GM21737 (cell line): ENCODE data around the gene LMO3.

Experiments
- ATAC-seq: cut with Tn5 transposase; IDR thresholded peaks from one replicate; pipeline ENCODE4 v1.9.1; 2021; ENCODE audit warnings: mild to moderate bottlenecking, moderate library complexity; ENCODE audit not compliant: unreplicated experiment

The LMO3 gene

GRCh38 chr12:16602412-16602811 lies 3.5 kb downstream of the LMO3 start:
- ATAC-seq = no peak

GRCh38 chr12:16600525-16600924 lies 5.4 kb downstream of the LMO3 start:
- no peak for ATAC-seq

- no peak for ATAC-seq
Measured at GRCh38 chr12:16599081-16599480, 6.9 kb downstream of the LMO3 start.

GRCh38 chr12:16594797-16595196 lies 11.2 kb downstream of the LMO3 start:
- no peak for ATAC-seq

GRCh38 chr12:16593546-16593945 lies 12.4 kb downstream of the LMO3 start:
- no peak for ATAC-seq

GRCh38 chr12:16590645-16591044 lies 15.3 kb downstream of the LMO3 start:
- no peak for ATAC-seq

GRCh38 chr12:16588812-16589211 lies 17.1 kb downstream of the LMO3 start:
- ATAC-seq = no peak

- ATAC-seq = no peak
Measured at GRCh38 chr12:16587514-16587913, 18.4 kb downstream of the LMO3 start.

- ATAC-seq = no peak
Measured at GRCh38 chr12:16587110-16587453, 18.9 kb downstream of the LMO3 start.

- no peak for ATAC-seq
Measured at GRCh38 chr12:16586350-16587109, 19.4 kb downstream of the LMO3 start.

- no peak for ATAC-seq
Measured at GRCh38 chr12:16585781-16586180, 20.2 kb downstream of the LMO3 start.

- no peak for ATAC-seq
Measured at GRCh38 chr12:16583969-16584745, 21.8 kb downstream of the LMO3 start.

GRCh38 chr12:16581416-16581815 lies 24.5 kb downstream of the LMO3 start:
- no peak for ATAC-seq

GRCh38 chr12:16579041-16579440 lies 26.9 kb downstream of the LMO3 start:
- ATAC-seq = no peak

GRCh38 chr12:16573398-16574077 lies 32.4 kb downstream of the LMO3 start:
- ATAC-seq = no peak

GRCh38 chr12:16568873-16569272 lies 37.1 kb downstream of the LMO3 start:
- ATAC-seq = peak; percentile 59

- ATAC-seq = no peak
Measured at GRCh38 chr12:16564675-16565074, 41.3 kb downstream of the LMO3 start.

- no peak for ATAC-seq
Measured at GRCh38 chr12:16563504-16563903, 42.5 kb downstream of the LMO3 start.

- no peak for ATAC-seq
Measured at GRCh38 chr12:16562921-16563320, 43.0 kb downstream of the LMO3 start.

GRCh38 chr12:16562435-16562834 lies 43.5 kb downstream of the LMO3 start:
- ATAC-seq = no peak

- ATAC-seq = no peak
Measured at GRCh38 chr12:16560273-16560672, 45.7 kb downstream of the LMO3 start.

GRCh38 chr12:16555630-16556029 lies 50.3 kb downstream of the LMO3 start:
- ATAC-seq = no peak
